CD4-positive, alpha-beta T cell treated with Interleukin-6 for 4 hours (primary cell): ENCODE measurements around the gene DNMT3B.

Source experiments
- DNase-seq: peaks from one replicate; pipeline ENCODE4 v3.0.0-alpha.2; 2020; ENCODE audit warnings: mixed read lengths

The DNMT3B gene

GRCh38 chr20:32828029-32828680 lies 66.0 kb downstream of the DNMT3B start:
- DNase-seq: no peak

GRCh38 chr20:32829311-32830005 lies 67.3 kb downstream of the DNMT3B start:
- peak; percentile 14 for DNase-seq

GRCh38 chr20:32830437-32830836 lies 68.3 kb downstream of the DNMT3B start:
- DNase-seq: no peak

GRCh38 chr20:32831982-32832381 lies 69.8 kb downstream of the DNMT3B start:
- no peak for DNase-seq

- DNase-seq: peak; percentile 38
Observed at GRCh38 chr20:32832664-32833063, 70.5 kb downstream of the DNMT3B start.

- no peak for DNase-seq
Observed at GRCh38 chr20:32834972-32835371, 72.8 kb downstream of the DNMT3B start.

GRCh38 chr20:32837157-32837556 lies 75.0 kb downstream of the DNMT3B start:
- no peak for DNase-seq

GRCh38 chr20:32839227-32839981 lies 77.2 kb downstream of the DNMT3B start:
- DNase-seq: no peak

GRCh38 chr20:32839982-32840285 lies 77.7 kb downstream of the DNMT3B start:
- DNase-seq: no peak

- DNase-seq: no peak
Observed at GRCh38 chr20:32841174-32841573, 79.0 kb downstream of the DNMT3B start.

- DNase-seq: no peak
Observed at GRCh38 chr20:32841632-32842031, 79.4 kb downstream of the DNMT3B start.

GRCh38 chr20:32842688-32843524 lies 80.7 kb downstream of the DNMT3B start:
- no peak for DNase-seq

GRCh38 chr20:32845786-32846185 lies 83.6 kb downstream of the DNMT3B start:
- DNase-seq: no peak

- DNase-seq: no peak
Observed at GRCh38 chr20:32846852-32847251, 84.7 kb downstream of the DNMT3B start.

- no peak for DNase-seq
Observed at GRCh38 chr20:32847964-32848363, 85.8 kb downstream of the DNMT3B start.

- DNase-seq: no peak
Observed at GRCh38 chr20:32848846-32849245, 86.7 kb downstream of the DNMT3B start.

- no peak for DNase-seq
Observed at GRCh38 chr20:32849577-32849976, 87.4 kb downstream of the DNMT3B start.

- no peak for DNase-seq
Observed at GRCh38 chr20:32855387-32855786, 93.2 kb downstream of the DNMT3B start.

GRCh38 chr20:32858189-32858588 lies 96.0 kb downstream of the DNMT3B start:
- no peak for DNase-seq
